Measurements from ENCODE around the gene PCNT. TPM values are rescaled to one million over a fixed set of nuclear protein-coding genes. Genes with fewer than 3 reads are reported as not detected.

The PCNT gene
- total and polyA plus RNA-seq, 9 of the 15 experiments (the other 6 are each of a cell fraction or from before 2014, with no cell fraction given) = 9.1 to 53.5 (median 31.3) TPM

DNA sequence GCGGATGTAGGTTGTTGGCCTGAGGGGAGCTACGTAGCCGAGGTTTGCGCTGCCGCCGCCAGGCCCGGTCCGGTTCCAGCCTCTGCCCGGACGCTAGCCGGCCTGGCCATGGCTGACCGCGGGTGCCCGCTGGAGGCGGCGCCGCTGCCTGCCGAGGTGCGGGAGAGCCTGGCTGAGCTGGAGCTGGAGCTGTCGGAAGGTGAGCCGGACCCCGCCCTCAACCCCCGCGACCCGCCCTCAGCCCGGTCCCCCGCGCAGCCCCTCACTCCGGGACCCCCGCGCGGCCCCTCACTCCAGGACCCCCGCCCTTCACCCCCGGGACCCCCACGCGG is 135.0 kb downstream of the PCNT start:
- DNase-seq (ENCODE audit: extremely low read depth in 1 of 4, low spot score in 3 of 4) (no peak), FAIRE-seq (no peak), ATAC-seq (no peak)
- Histone ChIP-seq H4K20me1 (replicated peaks; ENCODE audit: control insufficient read depth, insufficient read depth, low read length) (no peaks in the 10 kb centered on the region), H3K4me1 (replicated peaks in 1 of 2; ENCODE audit: control insufficient read depth in 2 of 2, insufficient read depth in 2 of 2, low read length in 2 of 2) (peaks cover 28 to 30% of the 10 kb centered on the region in 2 experiments), H3K9me3 (replicated peaks; ENCODE audit: control insufficient read depth, insufficient read depth, low read depth, low read length) (no peaks in the 10 kb centered on the region), H2AFZ (ENCODE audit: low read depth, low read length) (peak overlapping the region; percentile 93), H3K27me3 (ENCODE audit: control insufficient read depth in 2 of 2, insufficient read depth in 2 of 2, low read length in 2 of 2) (no peaks in the 10 kb centered on the region), H3K9ac (ENCODE audit: insufficient read depth in 1 of 2, low read depth in 2 of 2, low read length in 2 of 2) (peak overlapping the region; percentile 79 to 98; a peak in 3 of 4 replicates), H3K4me3 (peak overlapping the region; percentile 69), H3K27ac (ENCODE audit: extremely low read depth, low read depth, low read length) (peak overlapping the region; percentile 83), H3K79me2 (ENCODE audit: control insufficient read depth, insufficient read depth, low read length) (peaks cover 72% of the 10 kb centered on the region), H3K36me3 (ENCODE audit: control insufficient read depth, insufficient read depth, low read length) (peaks cover 52% of the 10 kb centered on the region), H3K4me2 (ENCODE audit: insufficient read depth, low read length) (peak overlapping the region; percentile 85; the same call in 1 of the 2 replicates), H3K9me1 (ENCODE audit: control insufficient read depth, insufficient read depth, low read length) (no peaks in the 10 kb centered on the region)
- CTCF ChIA-PET (ENCODE audit: low intra/inter-chr PET ratio) = no interaction called here
- 0% methylated on average over 12 of the region's 36 CpGs for WGBS (ENCODE audit: insufficient coverage, low coverage, missing lambda C conversion rate)
- BruUV-seq (replicated peaks) = no TSS peak
- intact Hi-C loops (cut with micrococcal nuclease) = loop anchor here (2.0 to 10.0 kb wide), 3 partner anchors 60 to 234 kb away; partner anchors contain the start of genes LSS, MCM3AP and YBEY
- in situ Hi-C loops (cut with MboI) = no loop called here
- POLR2A ChIA-PET = interaction anchor here (0.6 to 3.7 kb wide), 10 partner anchors 11 to 315 kb away, joined by 3 to 47 read pairs (median 4); no protein-coding TSS in a partner anchor
- TF ChIP-seq, protein P1, sequence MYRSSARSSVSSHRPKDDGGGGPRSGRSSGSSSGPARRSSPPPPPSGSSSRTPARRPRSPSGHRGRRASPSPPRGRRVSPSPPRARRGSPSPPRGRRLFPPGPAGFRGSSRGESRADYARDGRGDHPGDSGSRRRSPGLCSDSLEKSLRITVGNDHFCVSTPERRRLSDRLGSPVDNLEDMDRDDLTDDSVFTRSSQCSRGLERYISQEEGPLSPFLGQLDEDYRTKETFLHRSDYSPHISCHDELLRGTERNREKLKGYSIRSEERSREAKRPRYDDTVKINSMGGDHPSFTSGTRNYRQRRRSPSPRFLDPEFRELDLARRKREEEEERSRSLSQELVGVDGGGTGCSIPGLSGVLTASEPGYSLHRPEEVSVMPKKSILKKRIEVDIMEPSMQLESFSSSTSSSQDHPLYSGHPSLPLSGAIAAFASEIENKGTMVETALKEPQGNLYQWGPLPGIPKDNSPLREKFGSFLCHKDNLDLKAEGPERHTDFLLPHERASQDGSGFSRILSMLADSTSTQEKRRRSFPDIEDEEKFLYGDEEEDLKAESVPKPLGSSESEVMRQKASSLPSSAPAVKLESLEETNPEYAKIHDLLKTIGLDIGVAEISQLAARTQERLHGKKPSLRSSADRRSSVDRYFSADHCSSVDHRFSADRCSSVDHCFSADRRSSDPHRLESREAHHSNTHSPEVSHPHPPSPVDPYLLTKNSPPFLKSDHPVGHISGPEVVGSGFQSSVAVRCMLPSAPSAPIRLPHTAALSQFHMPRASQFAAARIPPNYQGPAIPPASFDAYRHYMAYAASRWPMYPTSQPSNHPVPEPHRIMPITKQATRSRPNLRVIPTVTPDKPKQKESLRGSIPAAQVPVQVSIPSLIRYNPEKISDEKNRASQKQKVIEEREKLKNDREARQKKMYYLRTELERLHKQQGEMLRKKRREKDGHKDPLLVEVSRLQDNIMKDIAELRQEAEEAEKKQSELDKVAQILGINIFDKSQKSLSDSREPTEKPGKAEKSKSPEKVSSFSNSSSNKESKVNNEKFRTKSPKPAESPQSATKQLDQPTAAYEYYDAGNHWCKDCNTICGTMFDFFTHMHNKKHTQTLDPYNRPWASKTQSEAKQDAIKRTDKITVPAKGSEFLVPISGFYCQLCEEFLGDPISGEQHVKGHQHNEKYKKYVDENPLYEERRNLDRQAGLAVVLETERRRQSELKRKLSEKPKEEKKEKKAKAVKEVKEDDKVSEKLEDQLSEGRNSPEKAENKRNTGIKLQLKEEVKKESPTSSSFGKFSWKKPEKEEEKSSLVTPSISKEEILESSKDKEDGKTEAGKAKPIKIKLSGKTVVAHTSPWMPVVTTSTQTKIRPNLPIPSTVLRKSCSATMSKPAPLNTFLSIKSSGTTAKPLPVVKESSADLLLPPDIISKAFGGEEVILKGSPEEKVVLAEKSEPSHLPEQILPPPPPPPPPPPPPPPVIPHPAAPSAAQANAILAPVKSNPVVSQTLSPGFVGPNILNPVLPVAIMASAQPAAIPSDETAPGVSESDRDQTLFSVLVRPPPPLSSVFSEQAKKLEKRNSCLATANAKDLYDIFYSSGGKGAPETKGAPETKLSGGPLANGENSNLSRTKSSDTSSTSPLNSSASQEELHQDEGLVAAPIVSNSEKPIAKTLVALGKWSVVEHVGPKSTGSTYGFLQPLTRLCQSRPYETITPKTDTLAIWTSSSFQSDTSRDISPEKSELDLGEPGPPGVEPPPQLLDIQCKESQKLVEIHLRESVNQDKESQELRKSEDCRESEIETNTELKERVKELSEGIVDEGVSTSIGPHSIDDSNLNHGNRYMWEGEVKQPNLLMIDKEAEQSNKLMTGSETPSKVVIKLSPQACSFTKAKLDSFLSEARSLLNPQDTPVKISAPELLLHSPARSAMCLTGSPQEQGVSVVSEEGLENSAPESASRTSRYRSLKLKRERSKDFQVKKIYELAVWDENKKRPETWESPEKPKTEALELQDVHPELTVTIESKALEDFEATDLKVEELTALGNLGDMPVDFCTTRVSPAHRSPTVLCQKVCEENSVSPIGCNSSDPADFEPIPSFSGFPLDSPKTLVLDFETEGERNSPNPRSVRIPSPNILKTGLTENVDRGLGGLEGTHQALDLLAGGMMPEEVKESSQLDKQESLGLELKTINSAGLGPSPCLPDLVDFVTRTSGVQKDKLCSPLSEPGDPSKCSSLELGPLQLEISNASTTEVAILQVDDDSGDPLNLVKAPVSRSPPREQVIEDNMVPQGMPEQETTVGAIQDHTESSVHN (IDR thresholded peaks at IDR 0.05; ENCODE audit: borderline replicate concordance in 1 of 2, low read depth in 1 of 2) = no peak
- TF ChIP-seq MEF2A (IDR thresholded peaks at IDR 0.05; ENCODE audit: control insufficient read depth, low read depth, low read length) = no peak
- TF ChIP-seq, protein P2, sequence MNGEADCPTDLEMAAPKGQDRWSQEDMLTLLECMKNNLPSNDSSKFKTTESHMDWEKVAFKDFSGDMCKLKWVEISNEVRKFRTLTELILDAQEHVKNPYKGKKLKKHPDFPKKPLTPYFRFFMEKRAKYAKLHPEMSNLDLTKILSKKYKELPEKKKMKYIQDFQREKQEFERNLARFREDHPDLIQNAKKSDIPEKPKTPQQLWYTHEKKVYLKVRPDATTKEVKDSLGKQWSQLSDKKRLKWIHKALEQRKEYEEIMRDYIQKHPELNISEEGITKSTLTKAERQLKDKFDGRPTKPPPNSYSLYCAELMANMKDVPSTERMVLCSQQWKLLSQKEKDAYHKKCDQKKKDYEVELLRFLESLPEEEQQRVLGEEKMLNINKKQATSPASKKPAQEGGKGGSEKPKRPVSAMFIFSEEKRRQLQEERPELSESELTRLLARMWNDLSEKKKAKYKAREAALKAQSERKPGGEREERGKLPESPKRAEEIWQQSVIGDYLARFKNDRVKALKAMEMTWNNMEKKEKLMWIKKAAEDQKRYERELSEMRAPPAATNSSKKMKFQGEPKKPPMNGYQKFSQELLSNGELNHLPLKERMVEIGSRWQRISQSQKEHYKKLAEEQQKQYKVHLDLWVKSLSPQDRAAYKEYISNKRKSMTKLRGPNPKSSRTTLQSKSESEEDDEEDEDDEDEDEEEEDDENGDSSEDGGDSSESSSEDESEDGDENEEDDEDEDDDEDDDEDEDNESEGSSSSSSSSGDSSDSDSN (IDR thresholded peaks at IDR 0.05; ENCODE audit: borderline replicate concordance in 1 of 2, low read depth in 2 of 2, low read length in 2 of 2) = peak in 1 of 2 experiments; percentile 63; a peak in 1 of 4 replicates
- TF ChIP-seq SPI1 (IDR thresholded peaks at IDR 0.05; ENCODE audit: borderline replicate concordance, low read depth, low read length) = no peak
- TF ChIP-seq, protein P3, sequence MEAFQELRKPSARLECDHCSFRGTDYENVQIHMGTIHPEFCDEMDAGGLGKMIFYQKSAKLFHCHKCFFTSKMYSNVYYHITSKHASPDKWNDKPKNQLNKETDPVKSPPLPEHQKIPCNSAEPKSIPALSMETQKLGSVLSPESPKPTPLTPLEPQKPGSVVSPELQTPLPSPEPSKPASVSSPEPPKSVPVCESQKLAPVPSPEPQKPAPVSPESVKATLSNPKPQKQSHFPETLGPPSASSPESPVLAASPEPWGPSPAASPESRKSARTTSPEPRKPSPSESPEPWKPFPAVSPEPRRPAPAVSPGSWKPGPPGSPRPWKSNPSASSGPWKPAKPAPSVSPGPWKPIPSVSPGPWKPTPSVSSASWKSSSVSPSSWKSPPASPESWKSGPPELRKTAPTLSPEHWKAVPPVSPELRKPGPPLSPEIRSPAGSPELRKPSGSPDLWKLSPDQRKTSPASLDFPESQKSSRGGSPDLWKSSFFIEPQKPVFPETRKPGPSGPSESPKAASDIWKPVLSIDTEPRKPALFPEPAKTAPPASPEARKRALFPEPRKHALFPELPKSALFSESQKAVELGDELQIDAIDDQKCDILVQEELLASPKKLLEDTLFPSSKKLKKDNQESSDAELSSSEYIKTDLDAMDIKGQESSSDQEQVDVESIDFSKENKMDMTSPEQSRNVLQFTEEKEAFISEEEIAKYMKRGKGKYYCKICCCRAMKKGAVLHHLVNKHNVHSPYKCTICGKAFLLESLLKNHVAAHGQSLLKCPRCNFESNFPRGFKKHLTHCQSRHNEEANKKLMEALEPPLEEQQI (IDR thresholded peaks at IDR 0.05) = no peak
- no peak for TF ChIP-seq TAL1 (IDR thresholded peaks at IDR 0.05)
- no peak for TF ChIP-seq MYBL2 (IDR thresholded peaks at IDR 0.05; ENCODE audit: low read depth)
- no peak for TF ChIP-seq MYBL2 (CRISPR knock-in tag; IDR thresholded peaks at IDR 0.05; ENCODE audit: borderline replicate concordance)
- TF ChIP-seq ELF2 (CRISPR knock-in tag; IDR thresholded peaks at IDR 0.05) = peak; percentile 50; the same call in 1 of the 2 replicates
